HG02588 (cell line): ENCODE measurements around the gene GPR35.

Experiments used
- ATAC-seq: cut with Tn5 transposase; IDR thresholded peaks from one replicate; pipeline ENCODE4 v1.9.1; 2021; ENCODE audit warnings: mild to moderate bottlenecking, moderate library complexity; ENCODE audit not compliant: unreplicated experiment

Gene GPR35, protein sequence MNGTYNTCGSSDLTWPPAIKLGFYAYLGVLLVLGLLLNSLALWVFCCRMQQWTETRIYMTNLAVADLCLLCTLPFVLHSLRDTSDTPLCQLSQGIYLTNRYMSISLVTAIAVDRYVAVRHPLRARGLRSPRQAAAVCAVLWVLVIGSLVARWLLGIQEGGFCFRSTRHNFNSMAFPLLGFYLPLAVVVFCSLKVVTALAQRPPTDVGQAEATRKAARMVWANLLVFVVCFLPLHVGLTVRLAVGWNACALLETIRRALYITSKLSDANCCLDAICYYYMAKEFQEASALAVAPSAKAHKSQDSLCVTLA

DNA sequence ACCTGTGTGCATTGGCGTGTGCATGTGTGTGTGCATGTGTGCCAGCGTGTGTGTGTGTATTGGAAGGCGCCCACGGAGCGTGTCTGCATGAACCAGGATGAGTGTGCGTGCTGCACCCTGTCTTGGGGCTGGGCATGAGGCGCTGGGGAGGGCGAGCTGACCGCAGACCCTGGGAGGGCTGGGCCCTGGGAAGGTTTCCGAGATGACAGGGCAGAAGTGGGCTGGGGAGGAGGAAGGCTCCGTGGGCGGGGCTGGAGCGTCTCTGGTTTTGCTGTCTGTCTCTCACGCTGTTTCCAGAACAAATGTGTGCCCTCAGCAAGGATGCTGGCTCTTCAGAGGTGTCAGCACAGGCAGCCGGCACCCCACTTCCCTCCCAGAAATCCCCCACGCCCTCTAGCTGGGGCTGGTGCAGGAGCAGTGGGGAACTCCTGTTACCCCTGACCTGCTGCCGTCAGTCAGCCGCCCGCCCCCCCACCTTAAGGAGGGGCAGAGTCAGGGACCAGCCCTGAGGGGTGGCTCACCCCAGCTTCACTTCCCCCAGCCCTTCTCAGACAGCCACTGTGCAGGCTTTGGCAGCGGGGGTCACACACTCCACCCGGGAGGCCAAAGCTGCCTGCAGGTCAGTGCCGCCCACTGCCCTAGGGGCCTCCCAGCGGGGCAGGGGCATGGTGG lies at the start of gene GPR35:
Gene GPR35, plus strand, starts transcription at position 531 of the 672 bp plus-strand sequence. CDS start 4,473 bp downstream, outside the sequence.
- ATAC-seq, result no peak

DNA sequence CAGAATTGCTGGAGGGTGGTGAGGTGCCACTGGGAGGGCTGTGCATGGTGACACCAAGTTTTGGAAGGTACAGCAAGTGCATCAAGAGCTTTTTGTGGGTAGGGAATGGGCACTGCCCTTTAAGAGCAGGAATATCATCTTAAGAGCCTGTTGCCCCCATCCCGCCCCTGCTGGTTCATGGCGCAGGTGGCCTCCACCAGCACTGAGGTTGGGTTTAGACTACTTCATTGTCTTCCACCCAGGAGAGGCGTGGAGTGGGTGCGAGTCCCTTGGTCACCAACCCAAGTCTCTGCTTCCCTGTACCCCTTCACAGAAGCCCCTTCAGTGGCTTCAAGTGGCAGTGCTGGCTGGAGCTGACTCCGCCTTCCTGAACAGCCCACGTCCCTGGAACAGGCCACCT lies 49.2 kb upstream of the GPR35 start:
- no peak for ATAC-seq

DNA sequence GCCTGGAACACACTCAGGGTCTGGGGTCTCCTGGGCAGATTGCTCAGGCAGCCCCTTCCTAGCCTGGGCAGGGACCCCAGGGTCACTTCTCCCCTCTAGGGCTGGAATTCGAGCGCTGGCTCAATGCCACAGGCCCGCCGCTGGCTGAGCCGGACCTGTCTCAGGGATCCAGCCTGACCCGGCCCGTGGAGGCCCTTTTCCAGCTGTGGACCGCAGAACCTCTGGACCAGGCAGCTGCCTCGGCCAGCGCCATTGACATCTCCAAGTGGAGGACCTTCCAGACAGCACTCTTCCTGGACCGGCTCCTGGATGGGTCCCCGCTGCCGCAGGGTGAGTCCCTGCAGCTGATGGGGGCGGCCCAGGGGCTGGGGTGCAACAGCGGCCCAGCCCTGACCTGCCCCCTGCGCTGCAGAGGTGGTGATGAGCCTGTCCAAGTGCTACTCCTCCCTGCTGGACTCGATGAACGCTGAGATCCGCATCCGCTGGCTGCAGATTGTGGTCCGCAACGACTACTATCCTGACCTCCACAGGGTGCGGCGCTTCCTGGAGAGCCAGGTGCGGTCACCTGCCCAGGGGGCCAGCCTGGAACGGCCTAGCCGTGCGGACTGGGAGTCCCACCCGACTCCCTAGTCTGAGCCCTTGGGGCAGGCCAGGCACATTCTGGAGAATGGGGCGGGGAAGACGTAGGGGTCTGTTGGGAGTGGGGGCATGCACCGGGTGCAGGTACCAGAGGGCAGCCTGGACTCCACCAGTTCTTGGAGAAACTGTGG lies 48.7 kb upstream of the GPR35 start:
- no peak for ATAC-seq

DNA sequence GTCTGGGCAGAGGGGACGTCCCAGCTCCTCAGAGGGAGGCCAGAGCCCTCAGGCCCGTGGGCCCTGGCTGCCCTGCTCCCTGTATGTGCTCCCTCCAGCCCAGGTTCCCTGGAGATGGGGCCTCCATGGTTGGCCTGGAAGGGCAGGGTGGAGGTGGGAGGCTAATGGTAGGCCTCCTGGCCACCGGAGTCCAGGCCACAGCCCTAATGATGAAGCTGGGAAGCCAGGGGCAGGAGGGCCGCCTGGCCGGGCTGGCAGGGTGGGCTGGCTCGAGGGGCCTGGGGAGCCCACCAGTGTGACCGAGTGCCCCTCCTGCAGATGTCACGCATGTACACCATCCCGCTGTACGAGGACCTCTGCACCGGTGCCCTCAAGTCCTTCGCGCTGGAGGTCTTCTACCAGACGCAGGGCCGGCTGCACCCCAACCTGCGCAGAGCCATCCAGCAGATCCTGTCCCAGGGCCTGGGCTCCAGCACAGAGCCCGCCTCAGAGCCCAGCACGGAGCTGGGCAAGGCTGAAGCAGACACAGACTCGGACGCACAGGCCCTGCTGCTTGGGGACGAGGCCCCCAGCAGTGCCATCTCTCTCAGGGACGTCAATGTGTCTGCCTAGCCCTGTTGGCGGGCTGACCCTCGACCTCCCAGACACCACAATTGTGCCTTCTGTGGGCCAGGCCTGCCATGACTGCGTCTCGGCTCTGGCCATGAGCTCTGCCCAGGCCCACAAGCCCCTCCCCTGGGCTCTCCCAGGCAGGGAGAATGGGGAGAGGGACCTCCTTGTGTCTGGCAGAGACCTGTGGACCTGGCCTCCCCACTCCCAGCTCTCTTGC lies 47.8 kb upstream of the GPR35 start:
- no peak for ATAC-seq

DNA sequence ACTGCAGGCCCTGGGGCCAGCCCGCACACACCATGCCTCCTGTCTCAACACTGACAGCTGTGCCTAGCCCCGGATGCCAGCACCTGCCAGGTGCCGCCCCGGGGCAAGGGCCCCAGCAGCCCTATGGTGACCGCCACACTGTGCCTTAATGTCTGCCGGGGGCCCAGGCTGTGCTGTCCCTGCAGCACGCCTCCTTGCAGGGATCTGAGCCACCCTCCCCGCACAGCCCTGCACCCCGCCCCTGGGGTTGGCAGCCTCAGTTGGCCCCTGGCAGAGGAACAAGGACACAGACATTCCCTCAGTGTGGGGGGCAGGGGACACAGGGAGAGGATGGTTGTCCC lies 47.2 kb upstream of the GPR35 start:
- no peak for ATAC-seq

DNA sequence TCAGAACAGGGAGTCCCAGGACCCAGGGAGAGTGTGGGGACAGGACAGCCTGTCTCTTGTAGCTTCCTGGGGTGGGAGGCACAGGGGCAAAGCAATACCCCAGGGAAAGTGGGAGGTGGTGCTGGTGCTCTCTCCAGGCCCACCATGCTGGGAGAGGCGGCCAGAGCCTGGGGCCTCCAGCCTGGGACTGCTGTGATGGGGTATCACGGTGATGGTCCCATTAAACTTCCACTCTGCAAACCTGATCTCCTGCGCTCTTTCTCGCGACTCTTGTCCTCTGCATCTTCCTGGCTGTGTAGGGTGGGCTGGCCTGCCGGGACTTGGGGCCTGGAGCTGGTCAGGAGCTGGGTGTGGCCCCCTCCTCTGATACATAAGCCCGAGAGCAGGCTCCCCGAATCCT lies 46.8 kb upstream of the GPR35 start:
- ATAC-seq, result no peak

DNA sequence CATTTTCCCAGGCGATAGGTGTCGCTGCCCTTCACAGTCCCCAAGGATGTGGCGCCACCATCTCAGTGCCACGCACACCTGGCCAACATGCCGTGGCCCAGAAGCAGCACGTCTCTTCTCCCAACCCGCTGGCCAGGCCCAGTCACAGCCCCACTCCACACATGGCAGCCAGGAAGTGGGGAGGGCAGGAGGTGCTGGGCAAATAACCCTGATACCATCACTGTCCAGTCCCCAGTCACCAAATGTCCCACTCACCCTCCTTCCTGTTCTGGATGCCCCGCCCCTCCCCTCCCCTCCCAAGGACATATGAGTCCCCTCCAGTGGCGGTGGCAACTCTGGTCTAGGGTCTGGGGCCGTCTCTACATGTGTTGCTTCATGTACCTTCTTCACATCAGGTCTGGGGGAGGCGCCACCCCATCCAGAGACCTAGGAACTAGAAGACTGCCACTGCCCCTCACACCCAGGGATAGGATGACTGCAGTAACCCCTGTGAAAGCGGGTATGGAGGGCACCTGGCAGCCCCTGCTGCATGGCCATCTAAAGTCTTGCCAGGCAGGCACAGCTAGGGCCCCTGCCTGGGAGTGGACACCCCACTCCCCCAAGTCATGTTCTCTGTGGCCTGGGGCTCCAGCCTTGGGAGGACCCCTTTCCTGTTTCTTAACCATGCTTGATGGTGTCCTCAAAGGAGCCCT lies 46.1 kb upstream of the GPR35 start:
- no peak for ATAC-seq

DNA sequence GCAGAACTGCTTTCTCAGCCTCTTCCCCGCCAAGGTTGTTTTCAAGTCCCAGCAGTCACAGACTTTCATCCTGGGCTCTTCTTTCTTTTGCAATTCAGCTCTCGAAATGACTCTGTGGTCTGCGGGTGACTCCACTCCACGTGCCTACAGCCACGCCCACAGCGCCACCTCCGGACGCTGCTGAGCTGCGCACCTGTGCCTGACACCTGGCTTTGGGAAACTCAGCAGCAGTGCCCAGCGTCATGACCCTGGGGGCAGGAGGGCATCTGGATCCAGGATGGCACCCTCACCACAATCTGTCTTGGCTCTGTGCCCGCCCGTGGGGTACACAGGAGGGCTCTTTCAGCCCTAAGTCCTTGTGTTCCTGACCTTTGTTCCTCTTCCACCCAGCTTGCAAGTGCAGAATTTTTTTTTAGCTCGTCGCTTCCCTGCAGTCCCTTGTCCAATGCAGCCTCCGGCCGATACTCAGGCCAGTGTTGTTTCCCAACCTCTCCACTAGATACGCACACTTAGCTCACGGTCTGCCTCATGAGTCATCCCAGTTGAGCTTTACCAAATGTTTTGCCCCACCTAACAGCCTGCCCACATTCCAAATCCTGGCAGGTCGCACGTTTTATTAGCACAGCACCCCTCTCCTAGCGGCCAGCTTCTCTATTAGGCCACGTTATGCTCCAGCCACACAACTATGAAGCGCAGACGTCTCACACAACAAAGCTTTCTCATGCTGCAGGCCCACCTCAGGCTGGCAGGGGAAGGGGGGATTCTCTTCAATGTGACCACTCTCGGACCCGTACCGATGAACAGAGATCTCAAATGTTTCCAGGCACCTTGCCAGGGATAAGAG lies 45.3 kb upstream of the GPR35 start:
- ATAC-seq, result no peak

DNA sequence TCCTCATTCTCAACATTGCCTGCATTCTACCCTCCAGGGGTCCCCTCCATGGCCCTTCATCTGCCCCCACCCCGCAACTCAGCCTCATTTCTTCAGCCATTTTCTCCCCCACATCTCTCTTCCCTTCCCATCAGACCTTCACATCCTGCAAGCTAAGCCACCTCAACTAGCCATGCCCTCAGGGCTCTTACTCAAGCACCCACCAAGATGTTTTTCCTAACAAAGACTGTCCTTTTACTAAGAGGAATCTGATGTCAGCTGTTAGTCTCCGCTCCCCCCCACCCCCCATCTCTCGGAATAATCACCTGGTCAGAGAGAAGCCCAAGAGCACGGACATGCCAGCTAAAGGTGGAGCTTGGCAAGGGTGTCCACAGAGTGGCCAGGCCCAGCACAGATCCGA lies 43.5 kb upstream of the GPR35 start:
- ATAC-seq, result no peak

DNA sequence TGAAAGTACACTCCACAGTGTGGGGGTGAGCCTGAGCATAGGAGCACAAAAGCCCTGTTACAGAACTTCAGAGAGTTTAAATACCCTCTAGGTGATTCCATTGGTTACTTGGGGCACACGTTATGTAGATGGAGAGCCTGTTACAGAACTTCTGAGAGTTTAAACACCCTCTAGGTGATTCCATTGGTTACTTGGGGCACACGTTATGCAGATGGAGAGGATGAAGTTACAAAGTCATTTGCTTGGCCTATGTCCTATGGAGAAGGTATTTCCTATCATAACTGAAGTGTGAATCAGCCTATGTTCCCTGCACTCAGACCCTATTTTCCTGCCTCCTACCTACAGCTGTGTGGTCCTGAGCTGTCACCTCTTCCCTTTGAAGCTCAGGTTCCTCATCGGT lies 42.5 kb upstream of the GPR35 start:
- ATAC-seq, result no peak

DNA sequence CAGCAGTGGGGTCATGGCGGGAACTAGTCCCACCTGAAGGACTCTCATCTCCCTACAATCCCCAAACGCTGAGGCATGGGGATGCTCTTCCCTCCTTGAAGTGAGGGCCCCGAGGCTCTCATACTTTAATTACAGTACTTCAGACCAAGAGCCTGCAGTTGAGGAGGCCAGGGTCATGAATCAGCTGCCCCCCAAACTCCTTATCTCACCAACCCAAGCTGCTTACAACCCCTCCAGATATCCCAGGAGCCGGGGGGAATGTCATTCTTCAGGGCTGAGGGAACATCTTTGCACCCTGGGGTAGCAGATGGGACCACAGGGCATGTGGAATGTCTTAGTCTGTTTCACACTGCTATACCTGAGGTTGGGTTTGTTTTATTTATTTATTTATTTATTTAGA lies 41.5 kb upstream of the GPR35 start:
- ATAC-seq, result no peak

DNA sequence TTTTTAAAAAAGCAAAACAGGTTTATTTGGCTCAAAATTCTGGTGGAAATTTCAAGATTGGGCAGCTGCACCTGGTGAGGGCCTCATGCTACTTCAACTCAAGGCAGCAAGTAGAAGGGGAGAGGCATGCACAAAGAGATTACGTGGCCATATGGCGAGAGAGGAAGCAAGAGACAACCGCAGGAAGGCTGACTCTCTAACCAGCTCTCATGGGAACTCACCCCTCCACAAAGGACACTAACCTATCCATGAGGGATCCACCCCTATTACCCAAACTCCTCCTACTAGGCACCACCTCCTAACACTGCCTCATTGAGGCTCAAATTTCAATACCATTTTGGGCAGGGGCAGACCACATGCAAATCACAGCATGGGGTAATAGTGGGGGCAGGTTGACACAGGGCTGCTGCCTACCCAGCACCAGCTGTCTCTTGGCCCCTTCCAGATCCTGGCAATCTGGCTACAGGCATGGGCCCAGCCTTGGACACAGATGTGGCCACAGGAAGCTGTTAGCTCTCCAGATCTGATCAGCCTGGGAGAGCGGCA lies 40.7 kb upstream of the GPR35 start:
- peak; percentile 51 for ATAC-seq

DNA sequence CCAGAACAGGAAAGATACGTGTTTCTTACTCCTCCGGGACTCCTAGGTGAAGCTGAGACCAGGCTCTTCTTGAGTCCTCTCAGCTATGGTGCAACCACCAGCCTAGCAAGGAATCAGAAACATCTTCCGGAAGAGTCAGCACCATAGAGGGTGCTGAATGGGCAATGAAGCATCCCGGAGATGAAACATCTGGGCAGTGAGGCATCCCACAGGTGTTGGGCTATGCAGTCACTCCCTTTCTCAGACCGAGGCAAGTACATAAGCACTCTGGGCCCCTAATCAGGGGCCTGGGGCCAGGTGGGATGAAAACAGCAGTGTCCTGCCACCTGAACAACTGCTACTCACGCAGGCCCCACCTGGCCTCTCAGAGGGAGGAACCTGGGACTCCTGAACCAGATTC lies 40.2 kb upstream of the GPR35 start:
- peak; percentile 11 for ATAC-seq

DNA sequence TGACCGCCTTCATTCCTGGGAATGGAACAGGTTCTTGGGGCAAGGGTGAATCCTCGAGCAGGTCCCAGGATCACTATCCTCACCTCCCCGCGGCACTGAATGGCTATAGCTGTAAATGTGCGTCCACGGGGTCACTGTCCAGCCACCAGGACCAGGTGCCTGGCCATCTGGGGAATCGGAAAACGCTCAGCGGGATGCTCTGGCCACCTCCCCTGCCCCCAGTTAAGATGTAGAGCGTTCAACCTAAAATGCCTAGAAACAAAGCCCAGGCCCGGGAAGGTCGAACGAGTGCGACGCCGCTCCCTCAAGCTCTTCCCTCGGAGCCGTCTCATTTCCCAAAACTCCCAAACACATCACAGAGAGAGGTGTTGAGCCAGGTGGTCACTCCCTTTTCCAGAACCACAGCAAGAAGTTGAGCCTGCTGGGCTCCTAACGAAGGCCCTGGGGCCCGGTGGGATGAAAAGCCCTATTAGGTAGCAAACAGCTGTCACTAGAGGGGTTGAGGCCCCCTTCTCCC lies 39.5 kb upstream of the GPR35 start:
- ATAC-seq, result no peak

DNA sequence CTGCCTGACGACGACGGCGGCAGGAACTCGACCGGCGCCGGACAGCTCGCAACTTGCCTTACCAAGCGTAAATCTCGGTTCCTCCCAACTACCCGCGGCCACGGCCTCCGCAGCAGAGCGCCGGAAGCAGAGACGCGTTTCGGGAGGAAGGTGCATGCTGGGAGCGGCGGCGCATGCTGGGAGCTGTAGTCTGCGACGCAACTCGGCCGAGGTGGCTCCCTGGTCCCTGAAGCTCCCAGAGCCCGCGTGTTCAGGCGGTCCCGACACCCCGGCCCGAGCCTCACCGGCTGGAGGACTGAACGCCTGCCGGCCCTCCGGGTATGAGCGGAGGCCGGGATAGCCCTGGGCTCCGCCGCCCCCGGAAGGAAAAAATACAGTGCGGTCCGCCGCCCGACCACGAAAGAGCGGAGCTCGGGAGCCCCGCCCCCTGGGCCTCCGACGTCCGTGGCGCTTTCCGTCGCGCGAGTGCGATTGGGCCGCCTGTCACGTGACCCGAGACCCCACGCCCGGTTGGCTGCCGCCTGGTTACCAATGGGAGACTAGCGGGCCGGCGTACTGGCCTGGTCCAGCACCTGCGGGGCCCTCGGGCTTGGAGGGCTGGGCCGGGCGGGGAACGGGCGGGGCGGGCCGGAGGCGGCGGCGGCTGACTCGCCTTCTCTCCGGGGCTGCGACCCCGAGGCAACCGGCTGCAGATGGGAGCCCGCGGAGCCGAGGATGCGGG lies 38.9 kb upstream of the GPR35 start, which contains the start of gene CAPN10:
Gene CAPN10, plus strand, starts transcription at position 537 of the 721 bp plus-strand sequence. Its CDS starts 178 bp downstream, at position 715.
- ATAC-seq, result peak; percentile 64

DNA sequence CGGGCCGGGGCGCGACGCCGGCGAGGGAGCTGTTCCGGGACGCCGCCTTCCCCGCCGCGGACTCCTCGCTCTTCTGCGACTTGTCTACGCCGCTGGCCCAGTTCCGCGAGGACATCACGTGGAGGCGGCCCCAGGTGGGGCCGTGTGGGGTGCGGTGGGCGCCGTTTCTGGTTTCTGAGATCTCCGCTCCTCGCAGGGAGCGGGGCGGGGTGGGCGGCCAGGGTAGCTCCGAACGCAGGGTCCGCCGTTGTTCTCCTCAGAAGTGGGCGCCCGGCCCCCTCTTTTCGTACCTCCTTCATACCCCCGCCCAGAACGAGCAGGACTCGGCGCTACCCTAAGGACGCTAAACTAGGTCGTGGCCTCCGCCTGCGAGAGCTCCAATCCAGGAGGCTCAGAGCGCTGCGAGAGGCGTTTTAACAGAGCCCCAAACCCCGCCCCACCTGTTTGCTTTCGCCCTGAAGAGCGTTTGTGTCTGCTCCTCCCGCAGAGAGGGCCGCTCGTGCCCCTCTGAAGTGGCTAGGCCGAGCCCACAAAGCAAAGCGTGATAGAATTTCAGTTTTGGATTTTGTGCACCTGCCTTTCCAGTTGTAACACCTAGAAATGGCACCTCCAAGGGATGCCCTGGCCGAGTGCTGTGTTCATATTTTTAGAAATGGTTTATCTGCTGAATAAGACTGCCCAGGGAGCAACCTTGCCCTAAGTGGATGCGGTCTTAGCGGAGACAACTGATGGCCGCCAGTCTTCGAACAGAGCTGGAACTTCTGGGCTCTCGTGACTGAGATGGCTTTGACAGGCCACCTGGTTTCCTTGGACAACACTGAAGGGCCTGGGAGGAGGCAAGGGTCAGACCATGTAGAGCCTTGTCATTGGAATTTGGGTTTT lies 38.1 kb upstream of the GPR35 start:
- no peak for ATAC-seq

DNA sequence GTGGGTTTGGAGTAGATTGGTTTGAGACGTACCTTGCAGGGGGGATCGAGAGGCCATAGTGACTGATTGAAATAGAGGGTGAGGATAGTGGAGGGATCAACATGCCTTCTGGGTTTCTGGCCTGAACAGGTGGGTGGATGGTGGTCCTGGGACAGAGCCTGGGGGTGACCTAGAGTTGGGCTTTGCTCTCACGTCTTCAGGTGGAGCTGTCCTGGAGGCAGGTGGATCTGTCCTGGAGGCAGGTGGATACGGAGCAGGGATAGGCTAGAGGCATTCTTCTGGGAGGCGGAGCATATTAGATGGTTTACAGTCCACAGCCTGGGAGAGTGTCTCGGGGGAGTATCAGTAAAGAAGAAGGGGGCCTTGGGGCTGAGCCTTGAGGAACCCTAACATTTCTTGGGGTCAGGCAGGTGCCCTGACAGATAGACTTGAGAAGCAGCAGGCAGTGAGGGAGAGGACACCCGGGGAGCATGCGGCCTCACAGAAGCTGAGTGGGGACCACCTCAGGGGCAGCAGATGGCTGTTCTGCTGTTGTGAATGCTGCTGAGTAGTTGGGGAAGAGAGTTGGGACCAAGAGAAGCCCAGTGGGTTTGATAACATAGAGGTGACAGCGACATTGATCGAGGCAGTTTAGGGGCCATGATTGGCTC lies 37.1 kb upstream of the GPR35 start:
- ATAC-seq, result no peak
